ENCODE measurements around the gene ZNF648.
"Not testable (repeated sequence)": the region's sequence is repeated elsewhere in the genome, so short reads cannot be mapped to it uniquely, and the experiment has no call there.

Gene ZNF648

GRCh38 chr1:182061594-182061993, at the start of gene ZNF648:
Gene ZNF648 (minus strand): TSS chr1:182061712. CDS start chr1:182058010, 3,702 bp downstream.
- DNase-seq (ENCODE audit: low read depth) = no peak

- DNase-seq (ENCODE audit: low read depth) = no peak
These were observed 49.1 kb upstream of the ZNF648 start for GRCh38 chr1:182110635-182111034.

- DNase-seq (ENCODE audit: low read depth) = no peak
These were observed 48.3 kb upstream of the ZNF648 start for GRCh38 chr1:182109771-182110170.

GRCh38 chr1:182107209-182107608, 45.7 kb upstream of the ZNF648 start:
- no peak for DNase-seq (ENCODE audit: low read depth)

GRCh38 chr1:182102043-182102416, 40.5 kb upstream of the ZNF648 start:
- DNase-seq (ENCODE audit: low read depth) = no peak

GRCh38 chr1:182101415-182102042, 40.0 kb upstream of the ZNF648 start:
- no peak for DNase-seq (ENCODE audit: low read depth)

- no peak for DNase-seq (ENCODE audit: low read depth)
These were observed 36.8 kb upstream of the ZNF648 start for GRCh38 chr1:182098301-182098700.

GRCh38 chr1:182095946-182096345, 34.4 kb upstream of the ZNF648 start:
- DNase-seq (ENCODE audit: low read depth) = no peak

GRCh38 chr1:182094514-182095005, 33.0 kb upstream of the ZNF648 start:
- DNase-seq (ENCODE audit: low read depth) = not testable (repeated sequence)

- DNase-seq (ENCODE audit: low read depth) = no peak
These were observed 32.3 kb upstream of the ZNF648 start for GRCh38 chr1:182093781-182094180.

GRCh38 chr1:182092336-182092735, 30.8 kb upstream of the ZNF648 start:
- DNase-seq (ENCODE audit: low read depth) = no peak

GRCh38 chr1:182091083-182091482, 29.6 kb upstream of the ZNF648 start:
- no peak for DNase-seq (ENCODE audit: low read depth)

GRCh38 chr1:182087719-182088350, 26.3 kb upstream of the ZNF648 start:
- DNase-seq (ENCODE audit: low read depth) = no peak

- DNase-seq (ENCODE audit: low read depth) = no peak
These were observed 25.8 kb upstream of the ZNF648 start for GRCh38 chr1:182087304-182087703.

GRCh38 chr1:182086620-182087019, 25.1 kb upstream of the ZNF648 start:
- no peak for DNase-seq (ENCODE audit: low read depth)

- no peak for DNase-seq (ENCODE audit: low read depth)
These were observed 24.6 kb upstream of the ZNF648 start for GRCh38 chr1:182086136-182086535.

- no peak for DNase-seq (ENCODE audit: low read depth)
These were observed 24.2 kb upstream of the ZNF648 start for GRCh38 chr1:182085726-182086125.

GRCh38 chr1:182084487-182085316, 23.2 kb upstream of the ZNF648 start:
- DNase-seq (ENCODE audit: low read depth) = peak; percentile 71

- DNase-seq (ENCODE audit: low read depth) = no peak
These were observed 22.5 kb upstream of the ZNF648 start for GRCh38 chr1:182083851-182084486.

- no peak for DNase-seq (ENCODE audit: low read depth)
These were observed 19.6 kb upstream of the ZNF648 start for GRCh38 chr1:182080955-182081582.

- DNase-seq (ENCODE audit: low read depth) = no peak
These were observed 18.5 kb upstream of the ZNF648 start for GRCh38 chr1:182080040-182080439.

- no peak for DNase-seq (ENCODE audit: low read depth)
These were observed 10.4 kb upstream of the ZNF648 start for GRCh38 chr1:182071924-182072323.
